ENCODE data around the gene KCNQ5.

Gene KCNQ5

GRCh38 chr6:72943699-72944098 lies 321.8 kb downstream of the KCNQ5 start:
- H3K27ac ChIP-seq (ENCODE audit: extremely low read depth, low read depth, low read length): no peak overlapping the region
- H3K4me3 ChIP-seq (ENCODE audit: low read depth, low read length): no peak overlapping the region
- ChIA-PET POLR2A (no interaction called here), CTCF (interaction anchor here (0.7 kb wide), 1 partner anchor 93 kb away, joined by 3 read pairs; no protein-coding TSS in a partner anchor)
- TF ChIP-seq REPIN1 (tag by site-specific recombination; IDR thresholded peaks at IDR 0.05; ENCODE audit: low read depth) (no peak), KLF17 (tag by site-specific recombination; IDR thresholded peaks at IDR 0.05) (no peak), KLF16 (tag by site-specific recombination; IDR thresholded peaks at IDR 0.05) (no peak), ZSCAN18 (tag by site-specific recombination; IDR thresholded peaks at IDR 0.05) (no peak), ZNF677 (tag by site-specific recombination; IDR thresholded peaks at IDR 0.05) (no peak), ZNF530 (tag by site-specific recombination; IDR thresholded peaks at IDR 0.05; ENCODE audit: low read depth) (no peak), ZNF670 (tag by site-specific recombination; IDR thresholded peaks at IDR 0.05; ENCODE audit: low read depth) (no peak), ZNF266 (tag by site-specific recombination; IDR thresholded peaks at IDR 0.05; ENCODE audit: low read depth) (no peak), ZNF350 (tag by site-specific recombination; IDR thresholded peaks at IDR 0.05) (no peak), ZNF514 (tag by site-specific recombination; IDR thresholded peaks at IDR 0.05) (no peak), ZNF596 (tag by site-specific recombination; IDR thresholded peaks at IDR 0.05) (no peak), ZNF701 (tag by site-specific recombination; IDR thresholded peaks at IDR 0.05) (no peak), ZNF521 (tag by site-specific recombination; IDR thresholded peaks at IDR 0.05) (no peak), SCRT2 (tag by site-specific recombination; IDR thresholded peaks at IDR 0.05) (no peak), ZBTB8A (tag by site-specific recombination; IDR thresholded peaks at IDR 0.05) (no peak), ZFP37 (tag by site-specific recombination; IDR thresholded peaks at IDR 0.05) (no peak)
- no peaks in the 10 kb centered on the region for H3K36me3 ChIP-seq (ENCODE audit: control insufficient read depth in 2 of 2, insufficient read depth in 1 of 2, low read length in 2 of 2)
- H3K9me3 ChIP-seq (ENCODE audit: control insufficient read depth, insufficient read depth, low read depth, low read length): no peaks in the 10 kb centered on the region
- no peaks in the 10 kb centered on the region for H3K4me1 ChIP-seq (ENCODE audit: control insufficient read depth, insufficient read depth, low read length)

- no peak for TF ChIP-seq ZNF394 (tag by site-specific recombination; IDR thresholded peaks at IDR 0.05; ENCODE audit: borderline replicate concordance)
- TF ChIP-seq ZNF660 (tag by site-specific recombination; IDR thresholded peaks at IDR 0.05): no peak
- no peak for TF ChIP-seq ZNF830 (tag by site-specific recombination; IDR thresholded peaks at IDR 0.05; ENCODE audit: low read depth)
- H3K36me3 ChIP-seq (ENCODE audit: control insufficient read depth in 2 of 2, insufficient read depth in 1 of 2, low read length in 2 of 2): no peaks in the 10 kb centered on the region
- H3K9me3 ChIP-seq (ENCODE audit: control insufficient read depth, insufficient read depth, low read depth, low read length): no peaks in the 10 kb centered on the region
- no peak overlapping the region for H3K27ac ChIP-seq (ENCODE audit: extremely low read depth, low read depth, low read length)
- no peaks in the 10 kb centered on the region for H3K4me1 ChIP-seq (ENCODE audit: control insufficient read depth, insufficient read depth, low read length)
- H3K4me3 ChIP-seq (ENCODE audit: low read depth, low read length): no peak overlapping the region
- POLR2A ChIA-PET: no interaction called here
- CTCF ChIA-PET: no interaction called here
These were observed 322.8 kb downstream of the KCNQ5 start for GRCh38 chr6:72944660-72945059.

GRCh38 chr6:72946774-72947173 lies 324.9 kb downstream of the KCNQ5 start:
- H3K9me3 ChIP-seq (ENCODE audit: control insufficient read depth, insufficient read depth, low read depth, low read length): no peaks in the 10 kb centered on the region
- H3K36me3 ChIP-seq (ENCODE audit: control insufficient read depth in 2 of 2, insufficient read depth in 1 of 2, low read length in 2 of 2): no peaks in the 10 kb centered on the region
- H3K4me3 ChIP-seq (ENCODE audit: low read depth, low read length): no peak overlapping the region
- POLR2A ChIA-PET: no interaction called here
- CTCF ChIA-PET: no interaction called here
- H3K27ac ChIP-seq (ENCODE audit: extremely low read depth, low read depth, low read length): no peak overlapping the region
- no peaks in the 10 kb centered on the region for H3K4me1 ChIP-seq (ENCODE audit: control insufficient read depth, insufficient read depth, low read length)
- TF ChIP-seq HIC1 (tag by site-specific recombination; IDR thresholded peaks at IDR 0.05) (no peak), ZSCAN18 (tag by site-specific recombination; IDR thresholded peaks at IDR 0.05) (no peak), ZNF830 (tag by site-specific recombination; IDR thresholded peaks at IDR 0.05; ENCODE audit: low read depth) (no peak), ZNF274 (IDR thresholded peaks at IDR 0.05; ENCODE audit: low read length) (no peak), ZNF274 (tag by site-specific recombination; IDR thresholded peaks at IDR 0.05; ENCODE audit: borderline replicate concordance) (no peak), ZNF654 (tag by site-specific recombination; IDR thresholded peaks at IDR 0.05; ENCODE audit: low read depth) (no peak), ZNF239 (tag by site-specific recombination; IDR thresholded peaks at IDR 0.05) (no peak), ZNF843 (tag by site-specific recombination; IDR thresholded peaks at IDR 0.05) (no peak), ZNF140 (tag by site-specific recombination; IDR thresholded peaks at IDR 0.05) (no peak)

Measured in HEK293 (cell line).